ENCODE data around the gene SH3BP2.

DNA sequence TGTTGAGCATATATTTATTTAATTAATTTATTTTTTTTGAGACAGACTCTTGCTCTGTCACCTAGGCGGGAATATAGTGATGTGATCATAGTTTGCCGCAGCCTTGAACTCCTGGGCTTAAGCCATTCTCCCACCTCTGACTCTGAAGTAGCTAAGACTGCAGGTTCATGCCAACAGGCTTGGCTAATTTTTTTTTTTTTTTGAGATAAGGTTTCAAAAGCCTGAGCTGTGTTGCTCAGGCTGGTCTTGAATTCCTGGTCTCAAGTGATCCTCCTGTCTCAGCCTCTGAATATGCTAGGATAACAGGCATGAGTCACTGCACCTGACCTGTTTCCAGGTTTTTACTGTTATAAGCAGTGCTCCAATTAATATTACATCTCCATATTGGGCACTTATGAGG is 55.6 kb downstream of the SH3BP2 start:
- TF ChIP-seq TAF1 (IDR thresholded peaks at IDR 0.05; ENCODE audit: borderline replicate concordance, low read depth, low read length) = no peak
- no peak for TF ChIP-seq POLR2A (IDR thresholded peaks at IDR 0.05; ENCODE audit: low read depth, low read length)
